ENCODE results near the gene ERCC2. TPM values are rescaled to one million over a fixed set of nuclear protein-coding genes. Genes with fewer than 3 reads are reported as not detected.
"Not testable (repeated sequence)": the region's sequence is repeated elsewhere in the genome, so short reads cannot be mapped to it uniquely, and the experiment has no call there.

The ERCC2 gene
- 5.0 TPM for total RNA-seq
- 14.2 TPM for polyA plus RNA-seq
- long read RNA-seq, donor 1 = 0 reads
- long read RNA-seq, donor 2, full-length matches to known transcripts = 1 of 1 reads
- long read RNA-seq, donor 2, partial matches to known transcripts = 0 of 1 reads
- long read RNA-seq, donor 2, other reads (novel, unspliced or antisense) = 0 of 1 reads
- long read RNA-seq, donor 3, full-length matches to known transcripts = 1 of 1 reads
- long read RNA-seq, donor 3, partial matches to known transcripts = 0 of 1 reads
- long read RNA-seq, donor 3, other reads (novel, unspliced or antisense) = 0 of 1 reads
- long read RNA-seq, donor 4, full-length matches to known transcripts = 2 of 2 reads
- long read RNA-seq, donor 4, partial matches to known transcripts = 0 of 2 reads
- long read RNA-seq, donor 4, other reads (novel, unspliced or antisense) = 0 of 2 reads
- long read RNA-seq, donor 5, full-length matches to known transcripts = 1 of 1 reads
- long read RNA-seq, donor 5, partial matches to known transcripts = 0 of 1 reads
- long read RNA-seq, donor 5, other reads (novel, unspliced or antisense) = 0 of 1 reads
- long read RNA-seq, donor 6, partial matches to known transcripts = 0 of 1 reads
- long read RNA-seq, donor 6, other reads (novel, unspliced or antisense) = 0 of 1 reads
- long read RNA-seq, donor 7, partial matches to known transcripts = 0 of 2 reads
- long read RNA-seq, donor 7, other reads (novel, unspliced or antisense) = 0 of 2 reads
- long read RNA-seq, donor 8, partial matches to known transcripts = 0 of 1 reads
- long read RNA-seq, donor 8, other reads (novel, unspliced or antisense) = 0 of 1 reads
- long read RNA-seq, donor 9, full-length matches to known transcripts = 1 of 1 reads
- long read RNA-seq, donor 9, partial matches to known transcripts = 0 of 1 reads
- long read RNA-seq, donor 9, other reads (novel, unspliced or antisense) = 0 of 1 reads
- long read RNA-seq, donor 10 = 0 reads

GRCh38 chr19:45370410-45371204, at the start of gene ERCC2:
Gene ERCC2 (minus strand): TSS chr19:45370573. CDS start chr19:45370540, 33 bp downstream.
- Histone ChIP-seq H3K4me1 (ENCODE audit: control insufficient read depth in 2 of 2, insufficient read depth in 2 of 2, low read length in 2 of 2) (peaks cover 0 to 5% of the 10 kb centered on the region in 2 donors), H3K4me3 (ENCODE audit: low read length in 2 of 2) (peak within 1 kb of the TSS; percentile 67 to 71), H3K36me3 (ENCODE audit: control insufficient read depth in 2 of 2, insufficient read depth in 2 of 2, low read length in 1 of 2) (peaks cover 0 to 4% of the 10 kb centered on the region in 2 donors), H3K27me3 (ENCODE audit: control insufficient read depth in 2 of 2, insufficient read depth in 1 of 2, low read length in 1 of 2) (no peaks in the 10 kb centered on the region), H3K9me3 (ENCODE audit: control insufficient read depth in 2 of 2, insufficient read depth in 1 of 2, low read length in 1 of 2) (no peaks in the 10 kb centered on the region), H3K27ac (ENCODE audit: low read depth in 1 of 2, low read length in 1 of 2) (peak within 1 kb of the TSS; percentile 81 to 89)
- WGBS = 5% methylated on average over 55 of the region's 55 CpGs
- peak; percentile 97 to 100 (median 99) for DNase-seq (ENCODE audit: low read depth in 6 of 9, low spot score in 9 of 9)

GRCh38 chr19:45419895-45420294, 49.5 kb upstream of the ERCC2 start:
- Histone ChIP-seq H3K27ac (ENCODE audit: low read depth in 1 of 2, low read length in 1 of 2) (peak overlapping the region in 1 of 2 donors; percentile 76), H3K36me3 (ENCODE audit: control insufficient read depth in 2 of 2, insufficient read depth in 2 of 2, low read length in 1 of 2) (peaks cover 20 to 21% of the 10 kb centered on the region in 2 donors), H3K9me3 (ENCODE audit: control insufficient read depth in 2 of 2, insufficient read depth in 1 of 2, low read length in 1 of 2) (no peaks in the 10 kb centered on the region), H3K4me3 (ENCODE audit: low read length in 2 of 2) (no peak overlapping the region), H3K27me3 (ENCODE audit: control insufficient read depth in 2 of 2, insufficient read depth in 1 of 2, low read length in 1 of 2) (no peaks in the 10 kb centered on the region), H3K4me1 (ENCODE audit: control insufficient read depth in 2 of 2, insufficient read depth in 2 of 2, low read length in 2 of 2) (peaks cover 15 to 34% of the 10 kb centered on the region in 2 donors)
- no peak for DNase-seq (ENCODE audit: low read depth in 6 of 9, low spot score in 9 of 9)
- WGBS = 56% methylated on average over 3 of the region's 3 CpGs

GRCh38 chr19:45419396-45419795, 49.0 kb upstream of the ERCC2 start:
- no peaks in the 10 kb centered on the region for H3K9me3 ChIP-seq (ENCODE audit: control insufficient read depth in 2 of 2, insufficient read depth in 1 of 2, low read length in 1 of 2)
- peaks cover 15 to 34% of the 10 kb centered on the region in 2 donors for H3K4me1 ChIP-seq (ENCODE audit: control insufficient read depth in 2 of 2, insufficient read depth in 2 of 2, low read length in 2 of 2)
- H3K27ac ChIP-seq (ENCODE audit: low read depth in 1 of 2, low read length in 1 of 2) = peak overlapping the region; percentile 8 to 76
- H3K4me3 ChIP-seq (ENCODE audit: low read length in 2 of 2) = no peak overlapping the region
- no peaks in the 10 kb centered on the region for H3K27me3 ChIP-seq (ENCODE audit: control insufficient read depth in 2 of 2, insufficient read depth in 1 of 2, low read length in 1 of 2)
- WGBS = 6% methylated on average over 4 of the region's 4 CpGs
- H3K36me3 ChIP-seq (ENCODE audit: control insufficient read depth in 2 of 2, insufficient read depth in 2 of 2, low read length in 1 of 2) = peaks cover 23 to 25% of the 10 kb centered on the region in 2 donors
- peak in 1 of 9 donors; percentile 69 for DNase-seq (ENCODE audit: low read depth in 6 of 9, low spot score in 9 of 9)

- no peak for DNase-seq (ENCODE audit: low read depth in 6 of 9, low spot score in 9 of 9)
- Histone ChIP-seq H3K4me1 (ENCODE audit: control insufficient read depth in 2 of 2, insufficient read depth in 2 of 2, low read length in 2 of 2) (peaks cover 13 to 28% of the 10 kb centered on the region in 2 donors), H3K4me3 (ENCODE audit: low read length in 2 of 2) (no peak overlapping the region), H3K27me3 (ENCODE audit: control insufficient read depth in 2 of 2, insufficient read depth in 1 of 2, low read length in 1 of 2) (no peaks in the 10 kb centered on the region), H3K27ac (ENCODE audit: low read depth in 1 of 2, low read length in 1 of 2) (peak overlapping the region in 1 of 2 donors; percentile 76), H3K9me3 (ENCODE audit: control insufficient read depth in 2 of 2, insufficient read depth in 1 of 2, low read length in 1 of 2) (no peaks in the 10 kb centered on the region), H3K36me3 (ENCODE audit: control insufficient read depth in 2 of 2, insufficient read depth in 2 of 2, low read length in 1 of 2) (peaks cover 28 to 29% of the 10 kb centered on the region in 2 donors)
- whole genome bisulfite sequencing = 33% methylated on average over 9 of the region's 9 CpGs
Observed at GRCh38 chr19:45418802-45419201, 48.4 kb upstream of the ERCC2 start.

- peaks cover 6 to 21% of the 10 kb centered on the region in 2 donors for H3K4me1 ChIP-seq (ENCODE audit: control insufficient read depth in 2 of 2, insufficient read depth in 2 of 2, low read length in 2 of 2)
- no peaks in the 10 kb centered on the region for H3K27me3 ChIP-seq (ENCODE audit: control insufficient read depth in 2 of 2, insufficient read depth in 1 of 2, low read length in 1 of 2)
- peaks cover 37 to 38% of the 10 kb centered on the region in 2 donors for H3K36me3 ChIP-seq (ENCODE audit: control insufficient read depth in 2 of 2, insufficient read depth in 2 of 2, low read length in 1 of 2)
- 72% methylated on average over 4 of the region's 4 CpGs for WGBS
- no peak overlapping the region for H3K4me3 ChIP-seq (ENCODE audit: low read length in 2 of 2)
- H3K9me3 ChIP-seq (ENCODE audit: control insufficient read depth in 2 of 2, insufficient read depth in 1 of 2, low read length in 1 of 2) = no peaks in the 10 kb centered on the region
- no peak for DNase-seq (ENCODE audit: low read depth in 6 of 9, low spot score in 9 of 9)
- no peak overlapping the region for H3K27ac ChIP-seq (ENCODE audit: low read depth in 1 of 2, low read length in 1 of 2)
Observed at GRCh38 chr19:45417151-45417550, 46.8 kb upstream of the ERCC2 start.

- Histone ChIP-seq H3K9me3 (ENCODE audit: control insufficient read depth in 2 of 2, insufficient read depth in 1 of 2, low read length in 1 of 2) (no peaks in the 10 kb centered on the region), H3K27ac (ENCODE audit: low read depth in 1 of 2, low read length in 1 of 2) (no peak overlapping the region), H3K36me3 (ENCODE audit: control insufficient read depth in 2 of 2, insufficient read depth in 2 of 2, low read length in 1 of 2) (peaks cover 29 to 31% of the 10 kb centered on the region in 2 donors), H3K4me3 (ENCODE audit: low read length in 2 of 2) (no peak overlapping the region), H3K27me3 (ENCODE audit: control insufficient read depth in 2 of 2, insufficient read depth in 1 of 2, low read length in 1 of 2) (no peaks in the 10 kb centered on the region), H3K4me1 (ENCODE audit: control insufficient read depth in 2 of 2, insufficient read depth in 2 of 2, low read length in 2 of 2) (peaks cover 4 to 9% of the 10 kb centered on the region in 2 donors)
- 98% methylated on average over 8 of the region's 8 CpGs for WGBS
- DNase-seq (ENCODE audit: low read depth in 6 of 9, low spot score in 9 of 9) = no peak
Observed at GRCh38 chr19:45414468-45414867, 44.1 kb upstream of the ERCC2 start.

- Histone ChIP-seq H3K27me3 (ENCODE audit: control insufficient read depth in 2 of 2, insufficient read depth in 1 of 2, low read length in 1 of 2) (no peaks in the 10 kb centered on the region), H3K4me1 (ENCODE audit: control insufficient read depth in 2 of 2, insufficient read depth in 2 of 2, low read length in 2 of 2) (no peaks in the 10 kb centered on the region), H3K9me3 (ENCODE audit: control insufficient read depth in 2 of 2, insufficient read depth in 1 of 2, low read length in 1 of 2) (no peaks in the 10 kb centered on the region), H3K4me3 (ENCODE audit: low read length in 2 of 2) (no peak overlapping the region), H3K27ac (ENCODE audit: low read depth in 1 of 2, low read length in 1 of 2) (no peak overlapping the region), H3K36me3 (ENCODE audit: control insufficient read depth in 2 of 2, insufficient read depth in 2 of 2, low read length in 1 of 2) (peaks cover 29 to 31% of the 10 kb centered on the region in 2 donors)
- 96% methylated on average over 6 of the region's 6 CpGs for WGBS
- DNase-seq (ENCODE audit: low read depth in 6 of 9, low spot score in 9 of 9) = no peak
Observed at GRCh38 chr19:45413497-45413896, 43.1 kb upstream of the ERCC2 start.

- not testable (repeated sequence) for DNase-seq (ENCODE audit: low read depth in 6 of 9, low spot score in 9 of 9); H3K27ac ChIP-seq (ENCODE audit: low read depth in 1 of 2, low read length in 1 of 2); H3K4me3 ChIP-seq (ENCODE audit: low read length in 2 of 2); H3K27me3 ChIP-seq (ENCODE audit: control insufficient read depth in 2 of 2, insufficient read depth in 1 of 2, low read length in 1 of 2); H3K9me3 ChIP-seq (ENCODE audit: control insufficient read depth in 2 of 2, insufficient read depth in 1 of 2, low read length in 1 of 2)
- 98% methylated on average over 4 of the region's 4 CpGs for WGBS
- peaks cover 4 to 20% of the 10 kb centered on the region in 2 donors for H3K4me1 ChIP-seq (ENCODE audit: control insufficient read depth in 2 of 2, insufficient read depth in 2 of 2, low read length in 2 of 2)
- peaks cover 17 to 20% of the 10 kb centered on the region in 2 donors for H3K36me3 ChIP-seq (ENCODE audit: control insufficient read depth in 2 of 2, insufficient read depth in 2 of 2, low read length in 1 of 2)
Observed at GRCh38 chr19:45410330-45410729, 40.0 kb upstream of the ERCC2 start.
